HL-60 (cell line): ENCODE measurements around the gene SLC10A1.

Source experiments
- POLR2AphosphoS5 ChIP-seq: IDR thresholded peaks from 2 replicates; pipeline ENCODE4 v1.6.1; 2012; ENCODE audit warnings: low read depth
- TF ChIP-seq, protein P1 (sequence below): IDR thresholded peaks from one replicate; pipeline ENCODE4 v1.5.1; 2011; ENCODE audit warnings: low read length, control low read depth, inconsistent platforms; ENCODE audit not compliant: insufficient read depth
- TF ChIP-seq, protein P2 (sequence below): IDR thresholded peaks from 2 replicates; pipeline ENCODE4 v1.6.1; 2012; ENCODE audit warnings: low read depth; ENCODE audit not compliant: insufficient replicate concordance

DNA sequence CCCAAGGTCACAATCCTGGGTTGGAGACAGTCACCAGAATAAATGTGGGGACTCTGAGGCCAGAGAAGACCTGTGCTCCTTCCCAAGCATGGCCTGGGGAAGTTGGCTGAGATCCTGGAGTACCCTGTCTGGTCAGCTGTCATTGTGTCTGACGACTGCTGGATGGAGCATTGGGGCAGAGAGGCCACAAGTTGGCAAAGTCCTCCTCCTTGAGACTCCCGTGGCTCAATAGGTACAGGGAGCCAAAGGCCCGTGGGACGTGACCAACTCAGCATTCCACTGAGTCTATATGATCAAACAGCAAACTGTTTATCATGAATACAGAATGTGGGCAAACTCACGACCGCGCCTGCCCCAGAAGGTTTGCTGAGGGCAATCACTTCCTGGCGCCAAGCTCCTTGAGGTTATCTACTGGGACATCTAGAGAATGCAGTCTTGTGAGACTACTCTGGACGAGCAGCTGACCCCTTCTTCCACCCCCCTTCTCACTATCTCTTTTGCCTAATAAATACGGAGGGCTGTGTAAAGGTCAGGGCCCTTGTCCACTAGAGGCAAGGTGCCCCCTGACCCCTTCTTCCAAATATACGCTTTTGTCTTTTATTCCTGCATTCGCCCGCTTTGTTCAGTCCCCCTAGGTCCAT lies 14.3 kb upstream of the SLC10A1 start:
- TF ChIP-seq, protein P1, sequence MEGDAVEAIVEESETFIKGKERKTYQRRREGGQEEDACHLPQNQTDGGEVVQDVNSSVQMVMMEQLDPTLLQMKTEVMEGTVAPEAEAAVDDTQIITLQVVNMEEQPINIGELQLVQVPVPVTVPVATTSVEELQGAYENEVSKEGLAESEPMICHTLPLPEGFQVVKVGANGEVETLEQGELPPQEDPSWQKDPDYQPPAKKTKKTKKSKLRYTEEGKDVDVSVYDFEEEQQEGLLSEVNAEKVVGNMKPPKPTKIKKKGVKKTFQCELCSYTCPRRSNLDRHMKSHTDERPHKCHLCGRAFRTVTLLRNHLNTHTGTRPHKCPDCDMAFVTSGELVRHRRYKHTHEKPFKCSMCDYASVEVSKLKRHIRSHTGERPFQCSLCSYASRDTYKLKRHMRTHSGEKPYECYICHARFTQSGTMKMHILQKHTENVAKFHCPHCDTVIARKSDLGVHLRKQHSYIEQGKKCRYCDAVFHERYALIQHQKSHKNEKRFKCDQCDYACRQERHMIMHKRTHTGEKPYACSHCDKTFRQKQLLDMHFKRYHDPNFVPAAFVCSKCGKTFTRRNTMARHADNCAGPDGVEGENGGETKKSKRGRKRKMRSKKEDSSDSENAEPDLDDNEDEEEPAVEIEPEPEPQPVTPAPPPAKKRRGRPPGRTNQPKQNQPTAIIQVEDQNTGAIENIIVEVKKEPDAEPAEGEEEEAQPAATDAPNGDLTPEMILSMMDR: no peak
- TF ChIP-seq, protein P2, sequence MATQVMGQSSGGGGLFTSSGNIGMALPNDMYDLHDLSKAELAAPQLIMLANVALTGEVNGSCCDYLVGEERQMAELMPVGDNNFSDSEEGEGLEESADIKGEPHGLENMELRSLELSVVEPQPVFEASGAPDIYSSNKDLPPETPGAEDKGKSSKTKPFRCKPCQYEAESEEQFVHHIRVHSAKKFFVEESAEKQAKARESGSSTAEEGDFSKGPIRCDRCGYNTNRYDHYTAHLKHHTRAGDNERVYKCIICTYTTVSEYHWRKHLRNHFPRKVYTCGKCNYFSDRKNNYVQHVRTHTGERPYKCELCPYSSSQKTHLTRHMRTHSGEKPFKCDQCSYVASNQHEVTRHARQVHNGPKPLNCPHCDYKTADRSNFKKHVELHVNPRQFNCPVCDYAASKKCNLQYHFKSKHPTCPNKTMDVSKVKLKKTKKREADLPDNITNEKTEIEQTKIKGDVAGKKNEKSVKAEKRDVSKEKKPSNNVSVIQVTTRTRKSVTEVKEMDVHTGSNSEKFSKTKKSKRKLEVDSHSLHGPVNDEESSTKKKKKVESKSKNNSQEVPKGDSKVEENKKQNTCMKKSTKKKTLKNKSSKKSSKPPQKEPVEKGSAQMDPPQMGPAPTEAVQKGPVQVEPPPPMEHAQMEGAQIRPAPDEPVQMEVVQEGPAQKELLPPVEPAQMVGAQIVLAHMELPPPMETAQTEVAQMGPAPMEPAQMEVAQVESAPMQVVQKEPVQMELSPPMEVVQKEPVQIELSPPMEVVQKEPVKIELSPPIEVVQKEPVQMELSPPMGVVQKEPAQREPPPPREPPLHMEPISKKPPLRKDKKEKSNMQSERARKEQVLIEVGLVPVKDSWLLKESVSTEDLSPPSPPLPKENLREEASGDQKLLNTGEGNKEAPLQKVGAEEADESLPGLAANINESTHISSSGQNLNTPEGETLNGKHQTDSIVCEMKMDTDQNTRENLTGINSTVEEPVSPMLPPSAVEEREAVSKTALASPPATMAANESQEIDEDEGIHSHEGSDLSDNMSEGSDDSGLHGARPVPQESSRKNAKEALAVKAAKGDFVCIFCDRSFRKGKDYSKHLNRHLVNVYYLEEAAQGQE: no peak
- TF ChIP-seq POLR2AphosphoS5: no peak
